ENCODE data around the gene MCM10.
"Not testable (repeated sequence)": the region's sequence is repeated elsewhere in the genome, so short reads cannot be mapped to it uniquely, and the experiment has no call there.

MCM10 gene

DNA sequence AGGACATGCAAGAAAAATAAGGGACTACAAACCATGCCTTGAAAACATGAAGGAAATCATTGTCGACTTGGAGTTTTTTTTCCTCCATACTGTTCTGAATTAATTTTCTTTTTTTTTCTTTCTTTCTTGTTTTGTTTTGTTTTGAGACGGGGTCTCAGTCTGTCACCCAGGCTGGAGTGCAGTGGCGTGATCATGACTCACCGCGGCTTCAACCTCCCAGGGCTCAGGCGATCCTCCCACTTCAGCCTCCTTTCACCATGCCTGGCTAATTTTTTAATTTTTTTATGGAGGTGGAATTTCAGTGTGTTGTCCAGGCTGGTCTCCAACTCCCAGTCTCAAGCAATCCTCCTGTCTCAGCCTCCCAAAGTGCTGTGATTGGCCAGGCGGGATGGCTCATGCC is 61.2 kb downstream of the MCM10 start:
- DNase-seq = no peak

DNA sequence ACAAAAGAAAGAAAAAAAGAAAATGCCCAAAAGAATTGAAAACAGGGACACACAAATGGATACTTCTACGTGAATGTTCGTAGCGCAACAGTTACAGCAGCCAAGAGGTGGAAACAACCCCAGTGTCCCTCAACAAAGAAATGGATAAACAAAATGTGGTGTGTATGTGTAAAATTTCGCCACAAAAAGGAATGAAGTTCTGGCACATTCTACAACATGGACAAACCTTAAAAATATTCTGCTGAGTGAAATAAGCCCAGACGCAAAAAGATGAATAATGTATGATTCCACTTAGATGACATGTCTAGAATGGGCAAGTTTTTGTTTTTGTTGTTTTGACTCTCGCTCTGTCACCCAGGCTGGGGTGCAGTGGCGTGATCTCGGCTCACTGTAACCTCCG is 61.9 kb downstream of the MCM10 start:
- no peak for DNase-seq

DNA sequence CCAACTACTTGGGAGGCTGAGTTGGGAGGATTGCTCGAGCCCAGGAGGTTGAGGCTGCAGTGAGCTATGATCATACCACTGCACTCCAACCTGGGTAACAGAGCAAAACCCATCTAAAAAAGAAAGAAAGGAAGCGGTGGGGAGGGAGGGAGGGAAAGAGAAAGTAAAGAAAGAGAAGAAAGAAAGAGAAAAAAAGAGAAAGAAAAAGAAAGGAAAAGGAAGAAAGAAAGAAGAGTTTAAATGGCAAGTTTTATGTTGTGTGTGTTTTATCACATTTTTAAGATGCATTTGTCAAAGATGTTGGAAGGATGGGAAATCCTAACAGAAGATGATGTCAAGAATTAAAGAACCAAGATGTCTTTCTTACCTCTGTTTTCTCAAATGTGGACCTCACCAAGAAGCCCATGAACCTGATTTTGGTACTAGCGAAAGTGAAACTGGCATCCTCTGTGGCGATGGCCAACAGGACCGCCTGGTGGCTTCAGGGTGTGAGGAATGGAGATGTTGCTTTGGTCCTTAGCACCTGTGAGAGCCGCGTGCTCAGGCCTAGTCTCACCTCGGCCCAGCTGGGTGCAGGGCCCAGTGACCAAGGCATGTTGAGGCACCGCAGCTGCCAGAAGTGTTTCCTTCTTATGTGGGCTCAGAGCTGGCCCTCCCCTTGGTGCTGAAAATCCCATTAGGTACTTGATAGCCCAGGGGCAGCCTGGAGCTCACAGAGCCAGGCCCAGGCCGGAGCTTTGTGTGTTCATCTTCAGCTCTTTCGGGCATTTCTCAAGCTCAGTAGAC is 63.0 kb downstream of the MCM10 start:
- DNase-seq = no peak

DNA sequence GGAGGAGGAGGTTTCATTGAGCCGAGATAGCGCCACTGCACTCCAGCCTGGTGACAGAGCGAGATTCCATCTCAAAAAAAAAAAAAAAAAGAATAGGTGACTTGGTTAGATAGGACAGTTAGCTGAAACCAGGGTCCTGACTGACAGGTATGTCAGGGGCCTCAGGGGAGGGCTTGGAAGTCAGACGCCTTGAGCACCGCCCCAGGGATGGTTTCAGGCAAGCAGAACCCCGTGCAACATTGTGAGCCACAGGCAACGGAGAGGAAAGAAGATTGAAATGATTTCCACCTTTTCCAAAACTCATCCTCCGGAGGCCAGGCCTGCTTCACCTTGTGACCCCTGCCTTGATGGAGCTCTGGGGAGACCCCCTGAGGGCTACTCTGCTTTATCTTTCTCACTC is 64.2 kb downstream of the MCM10 start:
- DNase-seq = no peak

DNA sequence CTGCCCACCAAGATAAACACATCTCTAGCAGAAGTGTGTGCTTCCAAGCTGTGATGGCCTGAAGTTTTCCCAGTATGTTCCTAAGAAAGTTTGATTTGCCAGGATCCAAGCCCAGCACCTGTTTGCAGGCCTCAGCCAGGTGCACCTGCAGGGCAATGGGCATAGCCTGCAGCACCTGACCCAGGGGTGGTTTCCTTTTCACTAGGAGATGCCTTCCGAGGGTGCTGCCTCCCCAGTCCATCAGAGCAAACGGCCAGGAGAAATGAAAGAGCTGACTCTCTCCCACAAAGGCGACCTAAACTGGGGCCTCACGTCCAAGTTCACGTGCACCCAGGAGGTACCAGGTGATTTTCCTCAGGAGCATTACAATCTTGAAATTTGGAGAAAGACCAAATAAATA is 65.7 kb downstream of the MCM10 start:
- DNase-seq = no peak

DNA sequence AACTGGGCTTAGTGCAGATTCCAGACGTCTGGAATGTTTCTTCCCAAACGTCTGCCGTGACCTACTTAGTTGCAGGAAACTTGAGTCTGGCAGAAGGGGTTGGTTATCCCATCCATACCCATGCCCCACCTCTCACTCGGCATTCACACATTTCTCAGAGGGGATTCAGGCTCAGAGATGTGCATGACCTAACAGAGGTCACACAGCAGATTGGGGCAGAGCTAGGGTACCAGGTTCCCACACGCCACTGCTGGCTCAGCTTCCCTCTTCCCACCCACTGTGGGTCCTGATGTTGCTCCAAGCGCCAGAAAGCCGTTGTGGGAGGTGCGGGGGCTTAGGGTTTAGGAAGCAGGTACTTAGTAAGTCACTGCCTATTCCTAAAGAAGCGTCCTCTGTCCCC is 69.8 kb downstream of the MCM10 start:
- DNase-seq = no peak

DNA sequence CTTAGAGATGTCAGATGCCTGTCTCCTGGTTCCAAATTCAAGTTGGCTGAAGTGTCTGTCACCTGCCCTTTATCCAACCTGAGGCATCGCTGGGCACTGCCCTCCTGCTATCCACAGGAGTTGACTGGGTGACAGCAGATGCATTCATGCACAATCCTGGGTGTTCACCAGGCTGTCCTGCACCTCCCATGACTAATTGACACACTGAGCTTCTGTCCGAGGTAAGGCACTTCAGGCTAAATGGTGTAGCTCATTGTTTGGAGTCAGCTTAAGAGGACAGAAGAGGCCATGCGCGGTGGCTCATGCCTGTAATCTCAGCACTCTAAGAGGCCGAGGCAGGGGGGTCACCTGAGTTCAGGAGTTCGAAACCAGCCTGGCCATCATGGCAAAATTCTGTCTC is 70.5 kb downstream of the MCM10 start:
- no peak for DNase-seq

DNA sequence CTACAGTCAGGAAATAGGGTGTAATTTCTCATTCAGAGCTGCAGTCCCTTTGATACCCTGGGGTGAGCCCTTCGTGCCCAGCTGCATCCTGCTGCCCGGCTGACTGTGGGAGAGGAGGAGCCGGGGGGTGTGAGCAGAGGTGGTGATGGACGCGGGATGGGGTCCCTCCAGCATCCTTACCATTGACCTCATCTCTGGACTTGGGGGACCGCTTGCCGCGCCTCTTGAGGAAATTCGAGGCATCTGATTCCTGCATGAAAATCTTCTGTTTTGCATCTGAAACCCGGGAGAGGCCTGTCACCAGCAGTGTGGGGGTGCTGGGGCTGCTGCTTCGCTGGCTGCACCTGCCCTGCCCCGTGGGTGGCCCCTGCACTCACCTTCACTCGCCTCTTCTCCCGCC is 72.0 kb downstream of the MCM10 start:
- no peak for DNase-seq

DNA sequence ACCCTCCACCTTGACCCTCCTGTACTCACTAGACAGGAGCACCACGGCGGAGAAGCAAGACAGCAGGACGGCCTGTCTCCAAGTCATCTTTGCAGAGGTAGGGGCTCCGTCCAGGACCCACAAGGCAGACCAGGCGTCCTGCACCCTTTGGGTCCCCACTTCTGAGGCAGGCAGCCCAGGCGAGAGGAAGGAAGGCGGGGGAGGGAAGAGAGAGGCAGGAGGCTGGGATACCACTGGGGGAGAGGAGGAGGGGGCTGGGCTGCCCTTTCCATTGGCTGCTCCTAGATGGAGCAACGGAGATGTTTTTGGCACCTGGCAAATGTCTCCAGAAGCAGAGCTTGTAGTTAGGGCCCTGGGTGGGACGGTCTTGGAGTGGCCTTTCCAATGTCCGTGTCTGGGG is 72.8 kb downstream of the MCM10 start, which contains the start of gene UCMA:
TSS of gene UCMA (minus strand) at position 203 of the 400 bp plus-strand sequence. CDS start at position 87, 116 bp downstream.
- DNase-seq = no peak

DNA sequence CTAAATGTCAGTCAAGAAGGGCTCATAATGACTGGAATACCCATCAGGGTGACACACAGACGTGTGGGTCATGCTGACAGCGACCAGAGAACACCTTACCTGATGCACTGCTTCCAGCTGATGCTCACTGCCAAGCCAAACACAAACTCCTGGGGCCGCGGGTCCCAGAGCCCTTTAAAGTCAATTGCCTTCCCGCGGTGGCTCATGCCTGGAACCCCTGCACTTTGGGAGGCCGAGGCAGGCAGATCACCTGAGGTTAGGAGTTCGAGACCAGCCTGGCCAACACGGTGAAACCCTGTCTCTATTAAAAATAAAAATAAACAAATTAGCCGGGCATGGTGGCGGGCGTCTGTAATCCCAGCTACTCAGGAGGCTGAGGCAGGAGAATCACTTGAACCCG is 73.4 kb downstream of the MCM10 start:
- not testable (repeated sequence) for DNase-seq

DNA sequence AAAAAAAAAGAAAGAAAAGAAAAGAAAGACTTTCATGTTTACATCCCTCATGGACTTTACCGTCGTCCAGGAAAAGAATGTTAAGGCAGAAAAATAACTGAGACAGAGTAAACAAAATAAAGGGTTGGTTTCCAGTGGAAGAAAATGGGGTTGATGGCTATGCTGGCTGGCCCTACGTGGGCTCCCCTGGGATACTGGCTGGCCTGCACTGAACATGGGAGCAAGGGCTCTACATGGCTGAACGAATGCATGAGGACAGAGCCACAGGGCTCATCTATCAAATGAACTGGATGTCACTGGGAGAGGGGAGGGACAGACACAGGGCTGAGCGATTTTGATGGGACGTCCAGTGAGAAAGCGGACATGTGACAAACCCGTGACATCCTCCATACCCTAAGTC is 75.3 kb downstream of the MCM10 start:
- DNase-seq = no peak

DNA sequence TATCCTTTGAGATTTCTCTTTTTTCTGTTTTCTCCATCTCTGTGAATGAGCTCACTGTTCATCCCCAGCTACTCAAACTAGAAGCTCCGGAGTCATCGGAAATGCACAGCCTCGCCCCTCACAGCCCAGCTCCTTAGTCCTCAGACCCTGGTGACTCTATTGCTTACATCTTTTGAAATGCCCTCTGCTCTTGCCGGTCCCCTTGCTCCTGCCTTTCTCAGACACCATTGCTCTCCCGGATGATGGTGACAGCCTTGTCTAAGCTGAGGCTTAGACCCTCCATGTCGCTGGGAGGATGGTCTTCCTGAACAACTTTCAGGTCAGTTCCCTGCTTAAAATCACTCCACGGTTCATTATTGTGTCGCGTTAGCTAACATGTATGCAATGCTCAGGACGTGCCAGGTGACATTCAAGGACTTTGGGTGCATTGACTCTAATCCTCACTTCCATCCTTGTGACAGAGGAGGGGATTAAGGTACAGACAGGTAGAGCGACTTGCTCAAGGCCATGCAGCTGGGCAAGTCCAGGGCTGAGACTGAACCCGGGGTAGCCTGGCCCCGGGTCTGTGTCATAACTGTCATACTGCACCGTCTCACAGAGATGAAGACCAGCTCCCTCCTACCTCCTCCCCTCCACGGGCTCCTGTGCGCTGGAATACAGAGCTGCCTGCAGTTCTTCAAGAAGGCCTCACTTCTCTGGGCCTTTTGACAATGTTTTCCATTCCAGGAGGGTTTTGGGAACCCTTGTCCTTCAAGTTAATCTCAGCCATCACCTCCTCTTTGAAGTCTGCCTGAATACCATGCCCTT is 77.1 kb downstream of the MCM10 start:
- no peak for DNase-seq

DNA sequence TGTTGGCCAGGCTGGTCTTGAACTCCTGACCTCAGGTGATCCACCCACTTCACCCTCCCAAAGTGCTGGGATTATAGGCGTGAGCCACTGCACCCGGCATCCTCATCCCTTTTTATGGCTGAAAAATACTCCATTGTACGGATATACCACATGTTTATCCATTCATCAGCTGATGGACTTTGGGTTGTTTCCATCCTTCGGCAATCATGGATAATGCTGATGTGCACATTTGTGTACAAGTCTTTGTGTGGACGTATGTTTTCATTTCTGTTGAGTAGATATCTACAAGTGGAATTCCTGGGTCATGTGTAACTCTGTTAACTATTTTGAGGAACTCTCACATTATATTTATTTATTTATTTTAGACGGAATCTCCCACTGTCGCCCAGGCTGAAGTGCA is 78.6 kb downstream of the MCM10 start:
- no peak for DNase-seq

DNA sequence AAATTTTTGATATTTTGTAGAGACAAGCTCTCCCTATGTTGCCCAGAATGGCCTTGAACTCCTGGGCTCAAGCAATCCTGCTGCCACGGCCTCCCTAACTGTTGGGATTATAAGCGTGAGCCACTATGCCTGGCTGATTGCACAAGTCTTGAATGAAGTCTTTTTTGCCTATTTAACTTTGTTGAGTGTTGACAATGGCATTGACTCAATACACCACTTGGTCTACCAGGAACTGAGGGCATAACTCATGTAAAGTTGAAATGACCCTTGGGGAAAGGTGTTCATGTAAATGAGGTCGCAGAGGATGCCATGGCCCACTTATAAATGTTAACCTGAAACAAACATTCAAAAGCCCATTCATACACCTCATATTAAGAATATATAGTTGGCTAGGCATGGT is 80.3 kb downstream of the MCM10 start:
- DNase-seq = no peak

DNA sequence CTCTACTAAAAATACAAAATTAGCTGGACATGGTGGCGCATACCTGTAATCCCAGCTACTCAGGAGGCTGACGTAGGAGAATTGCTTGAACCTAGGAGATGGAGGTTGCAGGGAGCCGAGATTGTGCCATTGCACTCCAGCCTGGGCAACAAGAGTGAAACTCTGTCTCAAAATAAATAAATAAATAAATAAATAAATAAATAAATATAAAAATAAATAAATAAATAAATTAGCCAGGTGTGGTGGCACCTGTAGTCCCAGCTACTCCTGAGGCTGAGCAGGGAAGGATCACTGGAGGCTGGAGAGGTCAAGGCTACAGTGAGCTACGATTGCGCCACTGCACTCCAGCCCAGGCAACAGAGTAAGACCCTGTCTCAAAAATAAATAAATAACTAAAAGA is 80.9 kb downstream of the MCM10 start:
- DNase-seq = not testable (repeated sequence)

DNA sequence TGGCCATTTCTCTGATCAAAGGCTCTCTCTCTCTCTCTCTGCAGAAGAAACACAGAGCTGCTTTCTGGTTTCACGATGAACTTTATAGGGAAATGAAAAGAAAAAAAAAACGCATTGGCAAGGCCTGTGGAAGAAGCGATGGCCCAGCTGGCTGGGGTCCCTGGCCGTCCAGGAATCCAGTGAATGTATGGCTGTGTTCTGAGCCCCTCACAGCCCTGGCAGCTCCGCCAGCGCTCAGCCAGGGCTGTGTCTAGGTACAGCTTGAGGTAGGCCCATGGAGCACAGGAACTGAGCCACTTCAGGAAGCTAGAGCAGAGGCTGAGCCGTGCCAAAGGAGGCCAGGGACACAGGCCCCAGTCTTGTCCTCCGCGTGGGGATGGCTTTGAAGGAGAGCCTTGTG is 85.9 kb downstream of the MCM10 start:
- no peak for DNase-seq

DNA sequence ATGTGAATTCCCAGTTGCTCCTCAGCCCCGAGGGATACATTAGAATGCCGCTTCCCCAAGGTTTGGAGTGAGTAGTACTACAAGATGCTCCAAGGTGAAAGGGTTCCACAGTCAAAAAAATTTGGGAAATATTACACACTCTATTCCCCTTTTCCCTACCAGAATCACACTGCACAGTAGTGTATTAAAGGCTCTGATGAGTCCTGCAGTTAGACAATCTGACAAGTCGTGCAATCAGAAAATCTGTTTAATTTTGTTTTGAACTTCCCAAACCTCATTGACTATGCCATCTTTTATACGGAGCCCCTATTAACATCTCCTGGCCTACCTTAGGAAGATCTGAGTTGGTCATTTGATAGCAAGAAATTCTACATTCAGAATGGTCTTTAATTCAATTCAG is 86.4 kb downstream of the MCM10 start:
- no peak for DNase-seq

DNA sequence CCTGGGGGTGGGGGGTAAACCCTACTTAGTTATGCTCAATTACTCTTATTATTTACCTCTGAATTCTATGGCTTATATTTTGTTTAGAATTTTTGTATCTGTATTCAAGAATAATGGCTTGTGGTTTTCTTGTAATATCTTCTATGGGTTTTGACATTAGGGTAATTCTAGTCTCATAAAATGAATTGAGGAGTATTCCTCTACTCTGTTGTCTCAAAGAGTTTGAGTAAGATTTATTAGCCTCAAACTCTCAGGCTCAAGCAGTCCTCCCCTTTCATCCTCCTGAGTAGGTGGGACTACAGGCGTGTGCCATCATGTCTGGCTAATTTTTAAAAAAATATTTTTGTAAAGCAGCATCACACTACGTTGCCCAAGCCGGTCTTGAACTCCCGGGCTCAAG is 92.4 kb downstream of the MCM10 start:
- DNase-seq = no peak

DNA sequence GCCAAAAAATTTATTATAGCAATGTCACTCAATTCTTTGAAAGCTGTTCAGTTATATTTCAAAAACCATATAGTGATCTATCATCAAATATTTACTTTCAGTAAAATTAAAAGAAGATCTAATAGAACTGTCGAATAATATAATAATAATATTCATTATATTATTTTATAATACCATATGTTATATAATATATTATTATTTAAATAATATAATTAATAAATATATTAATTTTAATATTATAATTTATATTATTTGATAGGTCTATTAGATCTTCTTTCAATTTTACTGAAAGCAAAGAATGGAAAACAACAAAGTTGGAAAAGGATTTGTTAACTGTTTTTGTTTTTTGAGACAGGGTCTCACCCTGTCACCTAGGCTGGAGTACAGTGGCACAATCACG is 95.3 kb downstream of the MCM10 start:
- DNase-seq = no peak

DNA sequence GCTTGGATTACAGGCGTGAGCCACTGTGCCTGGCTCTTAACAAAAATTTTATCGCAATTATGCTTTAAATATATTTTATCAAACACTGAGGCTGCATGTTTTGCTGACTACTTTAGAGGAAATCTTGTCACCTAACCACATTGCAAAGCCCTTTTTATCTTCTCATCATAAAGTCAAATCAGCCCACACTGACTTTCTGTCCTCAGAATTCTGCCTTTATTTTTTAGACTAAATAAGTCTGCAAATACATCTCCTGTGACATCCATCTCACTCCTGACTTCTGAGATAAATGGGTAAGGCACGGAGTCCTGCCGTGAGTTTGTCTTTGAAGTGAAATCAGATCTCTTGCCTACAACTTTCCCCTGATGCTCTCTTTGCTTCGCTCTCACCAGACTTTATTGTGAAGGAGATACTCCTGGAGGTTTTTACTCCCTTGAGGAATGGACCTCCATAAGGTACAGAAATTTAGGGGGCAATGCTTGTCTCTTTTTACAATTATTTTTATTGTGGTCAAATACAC is 96.3 kb downstream of the MCM10 start:
- DNase-seq = no peak

All from NCI-H2171 treated with DMSO at 0.1 percent for 48 hours (cell line).